T-cell (primary cell): ENCODE results near the gene DDI1. TPM values are rescaled to one million over a fixed set of nuclear protein-coding genes. Genes with fewer than 3 reads are reported as not detected.

ENCODE experiments used
- ATAC-seq, 4 experiments: fragments of 200-7000 bp in 3 of 4; fragments of 150-1000 bp in 1 of 4; cut with Tn5 transposase; replicated peaks in 1 of 4; 1 replicate in 3 of 4; 2 replicates in 1 of 4; pipeline ENCODE4 v1.10.0; 2021; ENCODE audit warnings: moderate library complexity in 3 of 4, mild to moderate bottlenecking in 2 of 4, moderate number of reproducible peaks in 1 of 4
- CTCF ChIA-PET, 2 donors: fragments of 300-600 bp; sonication (Branson Sonifier 250); formaldehyde crosslinking; loops; one replicate each; lab custom pipeline; 2022; ENCODE audit warnings: antibody characterized with exemption in 2 of 2; lab: Charles Lee
- POLR2A ChIA-PET, 2 donors: fragments of 300-600 bp; sonication (Branson Sonifier 250); formaldehyde crosslinking; loops; one replicate each; lab custom pipeline; 2022; ENCODE audit warnings: antibody characterized with exemption in 2 of 2; lab: Charles Lee
- DNase-seq, 35 experiments: peaks; one replicate each; pipeline versions ENCODE4 v3.0.0 to v3.0.0-alpha.2; 2013 to 2023
- H3K27ac ChIP-seq: one replicate; pipeline ENCODE4 v1.5.1; 2013; ENCODE audit warnings: low read length
- H3K27me3 ChIP-seq, 2 experiments: replicated peaks in 1 of 2; 1 replicate in 1 of 2; 2 replicates in 1 of 2; pipeline versions ENCODE4 v1.6.1 to v1.7.0; 2013; ENCODE audit warnings: low read length in 1 of 2, mixed read lengths in 1 of 2; ENCODE audit not compliant: control insufficient read depth in 2 of 2, insufficient read depth in 2 of 2; ENCODE audit errors: extremely low read depth in 1 of 2
- H3K36me3 ChIP-seq, 2 donors: 1 replicate in 1 of 2; 2 replicates in 1 of 2; pipeline versions ENCODE4 v1.6.1 to v1.7.0; 2013; ENCODE audit warnings: low read length in 1 of 2; ENCODE audit not compliant: control insufficient read depth in 2 of 2, insufficient read depth in 1 of 2; ENCODE audit errors: extremely low read depth in 1 of 2
- H3K4me1 ChIP-seq, 2 experiments: 1 replicate in 1 of 2; 2 replicates in 1 of 2; pipeline versions ENCODE4 v1.6.1 to v1.7.0; 2013; ENCODE audit warnings: low read length in 2 of 2, mixed read lengths in 1 of 2; ENCODE audit not compliant: insufficient read depth in 2 of 2, control insufficient read depth in 1 of 2; ENCODE audit errors: extremely low read depth in 1 of 2
- H3K4me3 ChIP-seq, 2 donors: 1 replicate in 1 of 2; 2 replicates in 1 of 2; pipeline versions ENCODE4 v1.5.1 to v1.7.0; 2013; ENCODE audit warnings: mild to moderate bottlenecking in 2 of 2, low read length in 1 of 2, moderate library complexity in 1 of 2; ENCODE audit not compliant: control insufficient read depth in 1 of 2; ENCODE audit errors: extremely low read depth in 1 of 2
- H3K9me3 ChIP-seq: 2 replicates; pipeline ENCODE4 v1.7.0; 2013
- H3K27ac Mint-ChIP-seq, 2 donors: one replicate each; pipeline ENCODE4 v1.8.0; 2020 to 2021; ENCODE audit warnings: mild to moderate bottlenecking in 2 of 2, mixed read lengths in 2 of 2
- H3K27me3 Mint-ChIP-seq, 2 donors: one replicate each; pipeline ENCODE4 v1.8.0; 2021 to 2022; ENCODE audit warnings: mixed read lengths in 2 of 2
- H3K36me3 Mint-ChIP-seq: one replicate; pipeline ENCODE4 v1.8.0; 2021; ENCODE audit warnings: mixed read lengths
- H3K4me1 Mint-ChIP-seq, 3 donors: one replicate each; pipeline ENCODE4 v1.8.0; 2020 to 2022; ENCODE audit warnings: mixed read lengths in 3 of 3, mild to moderate bottlenecking in 1 of 3
- H3K4me3 Mint-ChIP-seq, 3 donors: one replicate each; pipeline ENCODE4 v1.8.0; 2020 to 2022; ENCODE audit warnings: mild to moderate bottlenecking in 3 of 3, mixed read lengths in 3 of 3, moderate library complexity in 3 of 3
- H3K9me3 Mint-ChIP-seq, 3 donors: one replicate each; pipeline ENCODE4 v1.8.0; 2020 to 2022; ENCODE audit warnings: mixed read lengths in 3 of 3
- WGBS: methylation state at CpG from one replicate; pipeline ENCODE4 v1.1.5; 2013; ENCODE audit warnings: missing lambda C conversion rate; ENCODE audit not compliant: insufficient coverage; 5-methylcytosine and 5-hydroxymethylcytosine counted together
- total RNA-seq, 35 experiments: library from RNA in 6 of 35; stranded (reverse) in 6 of 35; fragments of 120-200 nt in 1 of 35; gene quantifications; one replicate each; pipeline versions ENCODE4 v1.2.1 to v1.2.4 and lab custom pipeline; 2013 to 2026

The DDI1 gene
- total RNA-seq (not detected), total RNA-seq (lab: John Stamatoyannopoulos, UW) (0 to 0.04 (median 0) reads per million in 29 experiments)
- not detected for total RNA-seq (2013)

DNA sequence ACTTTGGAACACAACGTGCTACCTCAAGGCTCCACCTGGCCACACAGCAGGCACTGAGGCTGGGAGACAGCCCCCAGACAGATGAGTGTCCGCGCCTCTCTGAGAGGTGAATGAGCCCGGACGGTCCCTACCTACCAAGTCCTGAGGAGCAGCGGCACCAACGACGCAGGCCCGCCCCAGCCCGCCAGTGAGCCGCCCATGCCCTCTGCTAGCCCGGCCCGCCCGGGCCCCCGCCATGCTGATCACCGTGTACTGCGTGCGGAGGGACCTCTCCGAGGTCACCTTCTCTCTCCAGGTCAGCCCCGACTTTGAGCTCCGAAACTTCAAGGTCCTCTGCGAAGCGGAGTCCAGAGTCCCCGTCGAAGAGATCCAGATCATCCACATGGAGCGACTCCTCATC lies at the start of gene DDI1:
Gene DDI1, plus strand, starts transcription at position 53 of the 400 bp plus-strand sequence. Its CDS starts 183 bp downstream, at position 236.
- no peak within 1 kb of the TSS for H3K27ac Mint-ChIP-seq
- no peaks in the 10 kb centered on the region for H3K36me3 ChIP-seq
- no peaks in the 10 kb centered on the region for H3K9me3 ChIP-seq
- no peak within 1 kb of the TSS for H3K4me3 ChIP-seq
- ATAC-seq (no peak), DNase-seq (no peak)
- H3K4me1 ChIP-seq = no peaks in the 10 kb centered on the region
- H3K4me3 Mint-ChIP-seq = no peak within 1 kb of the TSS
- H3K9me3 Mint-ChIP-seq = peaks cover 0 to 2% (median 0%) of the 10 kb centered on the region in 3 donors
- CTCF ChIA-PET = no interaction called here
- H3K4me1 Mint-ChIP-seq = no peaks in the 10 kb centered on the region
- H3K36me3 Mint-ChIP-seq = no peaks in the 10 kb centered on the region
- WGBS = 94% methylated on average over 24 of the region's 26 CpGs
- POLR2A ChIA-PET = no interaction called here
- no peak within 1 kb of the TSS for H3K27ac ChIP-seq
- H3K27me3 ChIP-seq = no peaks in the 10 kb centered on the region
- H3K27me3 Mint-ChIP-seq = no peaks in the 10 kb centered on the region

GRCh38 chr11:103987629-103988594 lies 48.5 kb upstream of the DDI1 start:
- Histone ChIP-seq H3K27me3 (no peaks in the 10 kb centered on the region), H3K36me3 (no peaks in the 10 kb centered on the region), H3K27ac (no peak overlapping the region), H3K4me3 (no peak overlapping the region), H3K9me3 (no peaks in the 10 kb centered on the region), H3K4me1 (no peaks in the 10 kb centered on the region)
- ATAC-seq (no peak), DNase-seq (no peak)
- 90% methylated on average over 3 of the region's 9 CpGs for WGBS
- no peaks in the 10 kb centered on the region for H3K4me1 Mint-ChIP-seq
- POLR2A ChIA-PET = no interaction called here
- no peaks in the 10 kb centered on the region for H3K36me3 Mint-ChIP-seq
- H3K9me3 Mint-ChIP-seq = peaks cover 0 to 9% (median 3%) of the 10 kb centered on the region in 3 donors
- no peak overlapping the region for H3K4me3 Mint-ChIP-seq
- H3K27ac Mint-ChIP-seq = no peak overlapping the region
- no peaks in the 10 kb centered on the region for H3K27me3 Mint-ChIP-seq
- CTCF ChIA-PET = no interaction called here

GRCh38 chr11:103988595-103988969 lies 47.9 kb upstream of the DDI1 start:
- WGBS = no CpG with 5 or more reads among the region's 4 CpGs
- H3K9me3 Mint-ChIP-seq = peaks cover 0 to 9% (median 3%) of the 10 kb centered on the region in 3 donors
- Histone ChIP-seq H3K36me3 (no peaks in the 10 kb centered on the region), H3K27ac (no peak overlapping the region), H3K9me3 (no peaks in the 10 kb centered on the region), H3K27me3 (no peaks in the 10 kb centered on the region), H3K4me1 (no peaks in the 10 kb centered on the region), H3K4me3 (no peak overlapping the region)
- no peak for ATAC-seq
- no peaks in the 10 kb centered on the region for H3K36me3 Mint-ChIP-seq
- H3K27ac Mint-ChIP-seq = no peak overlapping the region
- POLR2A ChIA-PET = no interaction called here
- CTCF ChIA-PET = no interaction called here
- DNase-seq = no peak
- no peak overlapping the region for H3K4me3 Mint-ChIP-seq
- no peaks in the 10 kb centered on the region for H3K4me1 Mint-ChIP-seq
- H3K27me3 Mint-ChIP-seq = no peaks in the 10 kb centered on the region

- Histone ChIP-seq H3K4me1 (no peaks in the 10 kb centered on the region), H3K27ac (no peak overlapping the region), H3K27me3 (no peaks in the 10 kb centered on the region), H3K9me3 (no peaks in the 10 kb centered on the region), H3K36me3 (no peaks in the 10 kb centered on the region), H3K4me3 (no peak overlapping the region)
- POLR2A ChIA-PET = interaction anchor here in 1 of 2 donors (0.6 kb wide), 1 partner anchor 1843 kb away, joined by 3 read pairs; no protein-coding TSS in a partner anchor
- DNase-seq = no peak
- CTCF ChIA-PET = no interaction called here
- Mint-ChIP-seq H3K4me3 (no peak overlapping the region), H3K36me3 (no peaks in the 10 kb centered on the region), H3K27me3 (no peaks in the 10 kb centered on the region), H3K4me1 (no peaks in the 10 kb centered on the region), H3K27ac (no peak overlapping the region), H3K9me3 (no peaks in the 10 kb centered on the region)
- ATAC-seq = no peak
These were observed 42.9 kb upstream of the DDI1 start for GRCh38 chr11:103993507-103993906.

DNA sequence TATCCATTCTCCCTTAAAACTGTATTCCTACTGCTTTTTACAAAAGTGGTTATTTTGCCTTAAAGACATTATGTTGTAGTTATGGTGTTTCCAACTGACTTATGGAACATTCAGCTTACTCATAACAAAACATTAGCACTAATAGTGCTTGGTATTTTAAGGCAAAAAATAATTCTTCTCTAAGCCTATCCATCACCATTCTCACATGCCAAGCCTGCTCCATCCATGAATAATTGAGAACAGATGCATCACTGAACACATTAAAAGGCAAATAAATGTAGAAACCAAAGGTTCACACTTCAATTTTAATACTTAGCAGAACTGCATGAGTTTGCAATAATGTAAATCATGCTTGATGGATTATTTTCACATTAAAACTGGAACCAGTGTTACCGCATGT lies 42.3 kb upstream of the DDI1 start:
- Mint-ChIP-seq H3K9me3 (no peaks in the 10 kb centered on the region), H3K36me3 (no peaks in the 10 kb centered on the region), H3K4me1 (no peaks in the 10 kb centered on the region), H3K27ac (no peak overlapping the region), H3K27me3 (no peaks in the 10 kb centered on the region), H3K4me3 (no peak overlapping the region)
- Histone ChIP-seq H3K4me1 (no peaks in the 10 kb centered on the region), H3K4me3 (no peak overlapping the region), H3K36me3 (no peaks in the 10 kb centered on the region), H3K27ac (no peak overlapping the region), H3K9me3 (no peaks in the 10 kb centered on the region), H3K27me3 (no peaks in the 10 kb centered on the region)
- ChIA-PET POLR2A (no interaction called here), CTCF (no interaction called here)
- no CpG with 5 or more reads among the region's 1 CpG for WGBS
- no peak for DNase-seq
- ATAC-seq = no peak

DNA sequence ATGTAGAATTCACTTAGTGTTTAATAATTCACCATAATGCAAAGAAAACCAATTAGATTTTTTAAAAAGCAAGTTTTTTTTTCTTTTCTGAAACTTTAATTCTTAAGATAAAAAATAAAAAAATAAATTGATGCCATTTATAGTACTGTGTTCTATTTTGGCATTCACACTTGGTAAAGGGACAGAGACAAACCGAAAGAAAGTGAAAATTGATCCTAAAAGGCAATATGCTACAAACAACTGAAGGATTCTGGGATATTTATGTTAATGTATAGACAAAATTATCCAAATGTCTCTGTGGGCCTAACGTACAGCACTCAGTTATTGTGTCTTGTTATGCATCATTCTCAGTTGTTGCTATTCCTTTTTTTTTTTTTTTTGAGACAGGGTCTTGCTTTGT lies 41.9 kb upstream of the DDI1 start:
- Histone ChIP-seq H3K27me3 (no peaks in the 10 kb centered on the region), H3K9me3 (no peaks in the 10 kb centered on the region), H3K4me1 (no peaks in the 10 kb centered on the region), H3K4me3 (no peak overlapping the region), H3K27ac (no peak overlapping the region), H3K36me3 (no peaks in the 10 kb centered on the region)
- H3K9me3 Mint-ChIP-seq = no peaks in the 10 kb centered on the region
- no peak overlapping the region for H3K4me3 Mint-ChIP-seq
- H3K36me3 Mint-ChIP-seq = no peaks in the 10 kb centered on the region
- CTCF ChIA-PET = no interaction called here
- POLR2A ChIA-PET = no interaction called here
- no peaks in the 10 kb centered on the region for H3K27me3 Mint-ChIP-seq
- H3K4me1 Mint-ChIP-seq = no peaks in the 10 kb centered on the region
- WGBS = 100% methylated on average over 1 of the region's 2 CpGs
- ATAC-seq (no peak), DNase-seq (no peak)
- H3K27ac Mint-ChIP-seq = no peak overlapping the region
